ENCODE measurements around the gene MYH1.

Gene MYH1

DNA sequence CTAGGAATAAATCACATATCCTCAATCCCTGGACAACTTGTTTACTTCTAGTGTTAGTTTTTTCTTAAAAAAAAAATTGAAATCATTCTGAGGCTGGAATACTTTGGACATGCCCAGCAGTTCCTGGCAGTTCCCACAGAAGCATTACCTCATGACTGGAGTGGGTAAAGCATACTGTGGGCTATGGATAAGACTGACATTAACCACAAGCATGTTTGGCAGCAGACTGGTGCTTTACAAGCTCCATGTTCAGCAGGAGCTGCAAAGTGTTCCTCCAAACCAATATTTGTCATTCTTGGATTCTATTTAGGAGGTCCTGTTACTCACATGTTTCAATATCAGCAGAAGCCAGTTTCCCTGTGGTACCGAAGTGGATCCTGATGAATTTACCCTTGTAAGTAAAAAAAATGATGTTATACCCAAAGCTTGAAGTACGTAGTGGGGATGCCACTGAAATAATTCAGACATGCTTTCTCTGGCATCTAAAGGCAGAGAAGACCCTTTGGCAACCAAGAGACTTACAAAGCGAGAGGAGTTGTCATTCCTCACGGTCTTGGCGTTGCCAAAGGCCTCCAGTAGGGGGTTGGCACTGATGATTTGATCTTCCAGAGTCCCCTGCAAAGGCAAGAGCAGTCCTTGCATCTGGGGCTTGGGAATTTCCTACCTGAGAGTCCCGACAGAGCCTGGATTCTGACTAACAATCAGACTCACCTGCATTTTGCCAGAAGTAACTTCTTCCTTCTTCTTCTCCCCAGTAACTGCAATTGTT is 4.9 kb downstream of the MYH1 start:
- Histone ChIP-seq H3K27ac (no peak overlapping the region), H3K9me3 (no peaks in the 10 kb centered on the region), H3K4me3 (ENCODE audit: low read depth in 1 of 2, low read length in 1 of 2) (no peak overlapping the region), H3K36me3 (no peaks in the 10 kb centered on the region), H3K27me3 (no peaks in the 10 kb centered on the region), H3K4me1 (ENCODE audit: control insufficient read depth in 1 of 2, insufficient read depth in 1 of 2, low read depth in 1 of 2, low read length in 1 of 2) (no peaks in the 10 kb centered on the region)
- TF ChIP-seq, protein P1, sequence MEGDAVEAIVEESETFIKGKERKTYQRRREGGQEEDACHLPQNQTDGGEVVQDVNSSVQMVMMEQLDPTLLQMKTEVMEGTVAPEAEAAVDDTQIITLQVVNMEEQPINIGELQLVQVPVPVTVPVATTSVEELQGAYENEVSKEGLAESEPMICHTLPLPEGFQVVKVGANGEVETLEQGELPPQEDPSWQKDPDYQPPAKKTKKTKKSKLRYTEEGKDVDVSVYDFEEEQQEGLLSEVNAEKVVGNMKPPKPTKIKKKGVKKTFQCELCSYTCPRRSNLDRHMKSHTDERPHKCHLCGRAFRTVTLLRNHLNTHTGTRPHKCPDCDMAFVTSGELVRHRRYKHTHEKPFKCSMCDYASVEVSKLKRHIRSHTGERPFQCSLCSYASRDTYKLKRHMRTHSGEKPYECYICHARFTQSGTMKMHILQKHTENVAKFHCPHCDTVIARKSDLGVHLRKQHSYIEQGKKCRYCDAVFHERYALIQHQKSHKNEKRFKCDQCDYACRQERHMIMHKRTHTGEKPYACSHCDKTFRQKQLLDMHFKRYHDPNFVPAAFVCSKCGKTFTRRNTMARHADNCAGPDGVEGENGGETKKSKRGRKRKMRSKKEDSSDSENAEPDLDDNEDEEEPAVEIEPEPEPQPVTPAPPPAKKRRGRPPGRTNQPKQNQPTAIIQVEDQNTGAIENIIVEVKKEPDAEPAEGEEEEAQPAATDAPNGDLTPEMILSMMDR (IDR thresholded peaks at IDR 0.05): no peak

DNA sequence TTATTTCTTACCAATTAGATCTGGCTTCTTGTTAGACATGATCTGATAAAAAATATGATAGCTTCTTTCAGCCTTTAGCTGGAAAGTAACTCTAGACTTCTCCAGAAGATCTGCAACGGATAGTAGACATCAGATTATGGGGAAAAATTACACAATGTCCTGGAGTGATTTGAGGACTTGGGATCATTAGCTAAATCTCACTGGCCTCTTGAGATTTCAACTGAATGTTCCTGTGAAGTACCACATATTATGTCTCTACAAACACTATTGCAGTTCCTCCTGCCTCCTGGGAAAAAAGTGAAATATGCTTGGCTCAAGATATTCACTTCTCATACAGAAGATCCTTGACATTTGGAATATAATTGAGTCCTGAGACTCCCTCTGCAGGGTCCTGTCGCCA is 5.5 kb downstream of the MYH1 start:
- Histone ChIP-seq H3K4me1 (ENCODE audit: control insufficient read depth in 1 of 2, insufficient read depth in 1 of 2, low read depth in 1 of 2, low read length in 1 of 2) (no peaks in the 10 kb centered on the region), H3K27ac (no peak overlapping the region), H3K4me3 (ENCODE audit: low read depth in 1 of 2, low read length in 1 of 2) (no peak overlapping the region), H3K9me3 (no peaks in the 10 kb centered on the region), H3K27me3 (no peaks in the 10 kb centered on the region), H3K36me3 (no peaks in the 10 kb centered on the region)
- TF ChIP-seq, protein P1 (IDR thresholded peaks at IDR 0.05): no peak

DNA sequence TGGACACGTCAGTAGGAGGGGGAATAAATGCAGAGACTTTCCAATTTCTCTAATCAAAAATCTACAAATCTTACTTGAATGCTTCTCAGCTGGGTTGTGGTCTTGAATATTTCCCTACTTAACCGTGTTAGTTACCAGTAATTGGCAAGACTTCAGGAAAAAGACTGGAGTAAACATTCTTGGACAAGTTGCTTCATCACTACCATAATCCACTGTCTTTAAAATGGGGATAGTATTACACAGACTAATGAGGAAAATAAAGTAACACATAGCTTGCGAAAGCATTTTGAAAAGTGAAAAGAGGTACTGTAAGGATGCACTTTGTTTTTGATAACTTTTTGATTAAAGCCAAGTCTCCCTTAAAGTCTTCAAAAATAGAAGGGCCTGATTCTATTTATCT is 18.4 kb downstream of the MYH1 start:
- no peaks in the 10 kb centered on the region for H3K4me1 ChIP-seq (ENCODE audit: control insufficient read depth in 1 of 2, insufficient read depth in 1 of 2, low read depth in 1 of 2, low read length in 1 of 2)
- H3K27ac ChIP-seq: no peak overlapping the region
- H3K9me3 ChIP-seq: no peaks in the 10 kb centered on the region
- no peak overlapping the region for H3K4me3 ChIP-seq (ENCODE audit: low read depth in 1 of 2, low read length in 1 of 2)
- no peaks in the 10 kb centered on the region for H3K27me3 ChIP-seq
- TF ChIP-seq, protein P1 (IDR thresholded peaks at IDR 0.05): no peak
- H3K36me3 ChIP-seq: no peaks in the 10 kb centered on the region

DNA sequence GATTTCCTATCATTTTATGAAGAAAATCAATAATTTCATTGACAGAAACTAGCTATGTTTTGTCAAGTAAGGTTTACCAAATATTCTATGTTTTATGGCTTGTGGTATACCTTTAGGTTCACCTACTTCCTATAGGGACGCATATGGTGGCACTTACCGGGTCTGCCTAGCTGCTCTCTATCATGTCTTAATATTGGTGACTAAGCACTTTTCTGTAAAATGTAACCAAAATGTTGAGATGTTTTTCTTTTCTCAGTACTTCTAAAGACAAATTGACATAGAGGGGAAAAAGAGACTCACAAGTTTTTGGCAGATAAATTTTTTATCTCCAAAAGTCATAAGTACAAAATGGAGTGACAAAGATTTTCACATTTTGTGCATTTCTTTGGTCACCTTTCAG is 26.3 kb downstream of the MYH1 start:
- Histone ChIP-seq H3K4me3 (ENCODE audit: low read depth in 1 of 2, low read length in 1 of 2) (no peak overlapping the region), H3K27ac (no peak overlapping the region), H3K36me3 (no peaks in the 10 kb centered on the region), H3K4me1 (ENCODE audit: control insufficient read depth in 1 of 2, insufficient read depth in 1 of 2, low read depth in 1 of 2, low read length in 1 of 2) (no peaks in the 10 kb centered on the region), H3K27me3 (no peaks in the 10 kb centered on the region), H3K9me3 (peaks cover 2% of the 10 kb centered on the region)
- TF ChIP-seq, protein P1 (IDR thresholded peaks at IDR 0.05): no peak

DNA sequence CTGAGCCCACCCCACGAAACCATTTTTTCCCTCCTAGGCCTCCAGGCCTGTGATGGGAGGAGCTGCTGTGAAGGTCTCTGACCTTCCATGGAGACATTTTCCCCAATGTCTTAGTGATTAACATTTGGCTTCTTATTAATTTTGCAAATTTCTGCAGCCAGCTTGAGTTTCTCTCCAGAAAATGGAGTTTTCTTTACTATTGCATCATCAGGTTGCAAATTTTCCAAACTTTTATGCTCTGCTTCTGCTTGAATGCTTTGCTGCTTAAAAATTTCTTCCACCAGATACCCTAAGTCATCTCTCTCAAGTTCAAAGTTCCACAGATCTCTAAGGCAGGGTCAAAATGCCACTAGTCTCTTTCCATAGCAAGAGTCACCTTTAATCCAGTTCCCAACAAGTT is 36.1 kb downstream of the MYH1 start:
- H3K4me3 ChIP-seq (ENCODE audit: low read depth in 1 of 2, low read length in 1 of 2): no peak overlapping the region
- no peaks in the 10 kb centered on the region for H3K27me3 ChIP-seq
- no peaks in the 10 kb centered on the region for H3K9me3 ChIP-seq
- no peaks in the 10 kb centered on the region for H3K4me1 ChIP-seq (ENCODE audit: control insufficient read depth in 1 of 2, insufficient read depth in 1 of 2, low read depth in 1 of 2, low read length in 1 of 2)
- no peaks in the 10 kb centered on the region for H3K36me3 ChIP-seq
- no peak overlapping the region for H3K27ac ChIP-seq
- TF ChIP-seq, protein P1 (IDR thresholded peaks at IDR 0.05): no peak

All from neutrophil (primary cell).